B cell (primary cell): ENCODE results near the gene TMEM109. TPM values are rescaled to one million over a fixed set of nuclear protein-coding genes. Genes with fewer than 3 reads are reported as not detected.
A peak's percentile ranks its signal among the peaks of the same experiment; 100 is the strongest.

ENCODE experiments used
- ATAC-seq: fragments of 200-7000 bp; cut with Tn5 transposase; one replicate; pipeline ENCODE4 v1.10.0; 2021; ENCODE audit warnings: low read depth, mild to moderate bottlenecking, moderate number of reproducible peaks, moderate library complexity
- CTCF ChIA-PET: fragments of 350-600 bp; sonication (Branson Sonifier 250); formaldehyde crosslinking; loops from one replicate; lab custom pipeline; 2021; ENCODE audit warnings: antibody characterized with exemption, inconsistent platforms; lab: Charles Lee
- POLR2A ChIA-PET: fragments of 350-600 bp; sonication (Branson Sonifier 250); formaldehyde crosslinking; loops from one replicate; lab custom pipeline; 2021; ENCODE audit warnings: antibody characterized with exemption; lab: Charles Lee
- DNase-seq: peaks from one replicate; pipeline ENCODE4 v3.0.0; 2013
- H2AFZ ChIP-seq: 2 replicates; pipeline ENCODE4 v1.6.1; 2012; ENCODE audit warnings: mild to moderate bottlenecking, low read depth, low read length; ENCODE audit not compliant: insufficient read depth, poor library complexity, severe bottlenecking
- H3K27ac ChIP-seq, 2 donors: 1 replicate in 1 of 2; 2 replicates in 1 of 2; pipeline ENCODE4 v1.5.1; 2012 to 2013; ENCODE audit warnings: low read length in 2 of 2, mild to moderate bottlenecking in 2 of 2, moderate library complexity in 1 of 2
- H3K27me3 ChIP-seq, 4 experiments: fragments of 200-600 bp in 1 of 4; sonication (generic) in 1 of 4; replicated peaks in 1 of 4; 1 replicate in 2 of 4; 2 replicates in 2 of 4; pipeline versions ENCODE4 v1.6.1 to v1.7.0; 2013 to 2016; ENCODE audit warnings: low read length in 3 of 4, mild to moderate bottlenecking in 2 of 4, mixed read lengths in 1 of 4, moderate library complexity in 1 of 4; ENCODE audit not compliant: insufficient read depth in 4 of 4, control insufficient read depth in 3 of 4; ENCODE audit errors: control extremely low read depth in 1 of 4
- H3K36me3 ChIP-seq, 2 experiments: replicated peaks in 1 of 2; 1 replicate in 1 of 2; 2 replicates in 1 of 2; pipeline versions ENCODE4 v1.6.1 to v1.7.1; 2013; ENCODE audit warnings: low read length in 1 of 2; ENCODE audit not compliant: insufficient read depth in 2 of 2, control insufficient read depth in 1 of 2; ENCODE audit errors: control extremely low read depth in 1 of 2, extremely low read depth in 1 of 2
- H3K4me1 ChIP-seq, 2 donors: fragments of 200-600 bp in 1 of 2; sonication (generic) in 1 of 2; 1 replicate in 1 of 2; 2 replicates in 1 of 2; pipeline versions ENCODE4 v1.5.1 to v1.6.1; 2013 to 2017; ENCODE audit warnings: low read length in 2 of 2; ENCODE audit not compliant: control insufficient read depth in 2 of 2, insufficient read depth in 2 of 2
- H3K4me2 ChIP-seq: replicated peaks from 2 replicates; pipeline ENCODE3; 2012; ENCODE audit warnings: mild to moderate bottlenecking, low read depth, low read length; ENCODE audit not compliant: poor library complexity, severe bottlenecking
- H3K4me3 ChIP-seq, 5 experiments: fragments of 200-600 bp in 1 of 5; sonication (generic) in 1 of 5; 1 replicate in 3 of 5; 2 replicates in 2 of 5; pipeline versions ENCODE4 v1.5.1 to v1.7.0; 2011 to 2016; ENCODE audit warnings: low read length in 4 of 5, mild to moderate bottlenecking in 4 of 5, low read depth in 2 of 5, control low read depth in 1 of 5, moderate library complexity in 1 of 5; ENCODE audit not compliant: insufficient read depth in 1 of 5; ENCODE audit errors: control extremely low read depth in 1 of 5, extremely low read depth in 1 of 5
- H3K79me2 ChIP-seq: fragments of 200-600 bp; sonication (generic); one replicate; pipeline ENCODE4 v1.6.0; 2016; ENCODE audit warnings: low read length; ENCODE audit not compliant: control insufficient read depth, insufficient read depth
- H3K9ac ChIP-seq: fragments of 200-600 bp; sonication (generic); 2 replicates; pipeline ENCODE4 v1.6.1; 2017; ENCODE audit warnings: mild to moderate bottlenecking, low read length, moderate library complexity
- H3K9me3 ChIP-seq, 3 donors: one replicate each; pipeline versions ENCODE4 v1.6.1 to v1.7.1; 2013; ENCODE audit warnings: low read length in 2 of 3; ENCODE audit not compliant: control insufficient read depth in 2 of 3, insufficient read depth in 1 of 3; ENCODE audit errors: control extremely low read depth in 1 of 3
- H4K20me1 ChIP-seq: 2 replicates; pipeline ENCODE4 v1.6.0; 2012; ENCODE audit warnings: mild to moderate bottlenecking, low read length; ENCODE audit not compliant: insufficient read depth, control insufficient read depth, poor library complexity, severe bottlenecking
- H3K27ac Mint-ChIP-seq: one replicate; pipeline ENCODE4 v1.8.0; 2021; ENCODE audit warnings: mixed read lengths
- H3K27me3 Mint-ChIP-seq: one replicate; pipeline ENCODE4 v1.8.0; 2021; ENCODE audit warnings: mixed read lengths
- H3K4me1 Mint-ChIP-seq: one replicate; pipeline ENCODE4 v1.8.0; 2021; ENCODE audit warnings: mixed read lengths
- H3K4me3 Mint-ChIP-seq: one replicate; pipeline ENCODE4 v1.8.0; 2021; ENCODE audit warnings: mixed read lengths
- H3K9me3 Mint-ChIP-seq: one replicate; pipeline ENCODE4 v1.8.0; 2022; ENCODE audit warnings: mixed read lengths; ENCODE audit not compliant: insufficient read depth
- CTCF ChIP-seq: fragments of 200-600 bp; IDR thresholded peaks from one replicate; pipeline ENCODE4 v1.8.0; 2022; ENCODE audit warnings: antibody characterized with exemption, mild to moderate bottlenecking
- EZH2 ChIP-seq: IDR thresholded peaks from 2 replicates; pipeline ENCODE4 v1.6.1; 2012; ENCODE audit warnings: borderline replicate concordance, low read depth, mild to moderate bottlenecking, moderate library complexity, low read length; ENCODE audit not compliant: insufficient read depth, poor library complexity, severe bottlenecking
- WGBS: methylation state at CpG from one replicate; pipeline ENCODE4 v1.1.5; 2013; ENCODE audit warnings: missing lambda C conversion rate; ENCODE audit not compliant: insufficient coverage; 5-methylcytosine and 5-hydroxymethylcytosine counted together
- intact Hi-C: fragments of 100-400 bp; cut with micrococcal nuclease; formaldehyde crosslinking; loops from one replicate; pipeline ENCODE4 v1.10.0; 2022
- polyA plus RNA-seq: library from polyadenylated mRNA; depleted of rRNA; stranded (reverse); fragments of >200 nt; gene quantifications from 2 replicates; pipeline ENCODE4 v1.2.3, GENCODE V29; 2012
- total RNA-seq, 2 donors: library from RNA; stranded (reverse); fragments of 120-200 nt in 1 of 2; gene quantifications; 1 replicate in 1 of 2; 2 replicates in 1 of 2; pipeline versions ENCODE4 v1.2.3 to v1.2.4, GENCODE V29; 2013 to 2022

TMEM109 gene
- total and polyA plus RNA-seq, 2 donors (not counting 1 experiment from before 2014, with no cell fraction given), result 32.0 to 99.4 TPM

- WGBS, result 92% methylated on average over 8 of the region's 8 CpGs
- Histone ChIP-seq H3K4me3 (no peak overlapping the region), H3K27ac (no peak overlapping the region), H3K27me3 (no peaks in the 10 kb centered on the region), H3K79me2 (no peaks in the 10 kb centered on the region), H3K4me1 (peaks cover 17 to 29% of the 10 kb centered on the region in 2 donors), H3K4me2 (no peak overlapping the region), H3K36me3 (peaks cover 0 to 48% of the 10 kb centered on the region in 2 experiments), H4K20me1 (peaks cover 26% of the 10 kb centered on the region), H3K9ac (no peak overlapping the region), H3K9me3 (no peaks in the 10 kb centered on the region), H2AFZ (no peak overlapping the region)
- ChIA-PET CTCF (no interaction called here), POLR2A (interaction anchor here (11.4 kb wide), 1 partner anchor 21 kb away, joined by 96 read pairs; the partner anchor contains the start of gene TMEM109)
- ATAC-seq (no peak), DNase-seq (no peak)
- TF ChIP-seq EZH2 (no peak), CTCF (no peak)
- Mint-ChIP-seq H3K4me3 (no peak overlapping the region), H3K4me1 (peaks cover 33% of the 10 kb centered on the region), H3K27me3 (no peaks in the 10 kb centered on the region), H3K9me3 (no peaks in the 10 kb centered on the region), H3K27ac (peak overlapping the region; percentile 72)
- intact Hi-C loops, result no loop called here
Measured at GRCh38 chr11:60937811-60938210, 23.9 kb downstream of the TMEM109 start.

- ATAC-seq (no peak), DNase-seq (no peak)
- TF ChIP-seq CTCF, result no peak
- Histone ChIP-seq H3K4me3 (no peak overlapping the region), H3K36me3 (peaks cover 0 to 55% of the 10 kb centered on the region in 2 experiments), H3K4me2 (no peak overlapping the region), H3K9ac (no peak overlapping the region), H4K20me1 (peaks cover 33% of the 10 kb centered on the region), H3K27ac (no peak overlapping the region), H3K4me1 (peaks cover 17 to 30% of the 10 kb centered on the region in 2 donors), H3K27me3 (no peaks in the 10 kb centered on the region), H3K9me3 (no peaks in the 10 kb centered on the region), H2AFZ (no peak overlapping the region), H3K79me2 (no peaks in the 10 kb centered on the region)
- peak overlapping the region; percentile 32 for H3K27ac Mint-ChIP-seq
- 99% methylated on average over 9 of the region's 9 CpGs for WGBS
- peaks cover 32% of the 10 kb centered on the region for H3K4me1 Mint-ChIP-seq
- H3K27me3 Mint-ChIP-seq, result no peaks in the 10 kb centered on the region
- POLR2A ChIA-PET, result no interaction called here
- H3K9me3 Mint-ChIP-seq, result no peaks in the 10 kb centered on the region
- CTCF ChIA-PET, result no interaction called here
- intact Hi-C loops, result no loop called here
- no peak overlapping the region for H3K4me3 Mint-ChIP-seq
Measured at GRCh38 chr11:60938500-60938899, 24.5 kb downstream of the TMEM109 start.
